Umbilical cord (tissue), 2 donors: Measurements from ENCODE around the gene TDRD7. TPM values are rescaled to one million over a fixed set of nuclear protein-coding genes. Genes with fewer than 3 reads are reported as not detected.

Source experiments
- DNase-seq: peaks from one replicate; pipeline ENCODE4 v3.0.0-alpha.2; 2015; ENCODE audit warnings: low spot score
- total RNA-seq: library from RNA; depleted of rRNA; stranded (reverse); fragments of >200 nt; gene quantifications from one replicate; pipeline ENCODE4 v1.2.3, GENCODE V29; 2014; ENCODE audit warnings: low replicate concordance; ENCODE audit not compliant: insufficient read depth

TDRD7 gene
- total RNA-seq, 1 donor from 2014 or later = 4.8 TPM

GRCh38 chr9:97527626-97528528, 116.0 kb downstream of the TDRD7 start:
- no peak for DNase-seq

- DNase-seq = peak; percentile 17
Observed at GRCh38 chr9:97528529-97529230, 116.8 kb downstream of the TDRD7 start.

DNA sequence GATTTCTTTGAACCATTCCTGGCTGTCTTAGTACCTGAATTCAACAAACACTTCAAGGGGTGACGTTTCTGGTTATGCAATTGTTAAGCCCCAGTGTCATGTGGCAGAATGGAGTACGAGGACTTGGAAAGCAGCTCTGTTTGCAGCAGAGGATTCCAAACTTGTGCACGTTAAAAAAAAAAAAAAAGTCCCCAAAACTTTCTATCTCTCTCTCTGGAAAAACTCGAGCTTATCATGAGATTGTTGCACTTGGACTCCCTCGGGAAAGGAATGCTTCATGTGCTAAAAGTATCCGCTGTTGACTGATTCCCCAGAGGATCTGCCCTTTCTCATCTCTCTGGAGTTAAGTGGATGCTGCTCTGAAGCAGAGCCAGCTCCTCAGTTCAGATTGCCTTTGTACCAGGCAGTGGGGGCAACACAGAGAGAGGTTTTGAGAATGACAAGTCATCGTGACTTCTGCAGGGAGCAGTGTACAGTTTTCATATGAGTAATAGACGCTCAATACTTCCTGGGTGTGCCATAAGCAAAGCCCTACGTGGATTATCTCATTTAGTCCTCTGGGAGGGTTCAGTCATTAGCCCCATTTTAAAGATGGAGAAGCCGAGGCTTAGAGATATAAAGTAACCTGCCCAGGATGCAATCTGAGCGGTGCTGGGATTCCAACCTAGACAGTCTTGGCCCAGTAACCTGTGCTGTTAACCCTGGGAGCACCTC, 117.6 kb downstream of the TDRD7 start:
- peak; percentile 24 for DNase-seq

GRCh38 chr9:97531888-97532376, 120.0 kb downstream of the TDRD7 start:
- DNase-seq = no peak

DNA sequence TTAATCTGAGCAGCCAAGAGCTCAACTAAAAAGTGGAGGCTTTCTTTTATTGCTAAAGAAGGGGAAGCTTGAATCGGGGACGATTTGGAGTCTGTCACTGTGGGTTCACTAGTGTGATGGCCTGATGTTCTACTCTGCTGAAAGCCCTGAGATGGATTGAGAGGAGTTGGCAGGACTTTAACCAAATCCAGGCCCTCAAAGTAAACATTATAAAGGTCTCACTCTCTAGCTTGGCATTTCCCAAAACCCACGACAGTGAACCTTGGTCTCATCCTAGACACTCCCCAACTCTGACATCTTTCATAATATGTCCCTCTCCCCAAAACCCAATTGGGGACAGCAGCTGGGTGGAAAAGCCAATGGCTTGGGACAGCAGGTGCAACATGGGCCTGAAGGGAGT, 122.3 kb downstream of the TDRD7 start:
- DNase-seq = no peak

DNA sequence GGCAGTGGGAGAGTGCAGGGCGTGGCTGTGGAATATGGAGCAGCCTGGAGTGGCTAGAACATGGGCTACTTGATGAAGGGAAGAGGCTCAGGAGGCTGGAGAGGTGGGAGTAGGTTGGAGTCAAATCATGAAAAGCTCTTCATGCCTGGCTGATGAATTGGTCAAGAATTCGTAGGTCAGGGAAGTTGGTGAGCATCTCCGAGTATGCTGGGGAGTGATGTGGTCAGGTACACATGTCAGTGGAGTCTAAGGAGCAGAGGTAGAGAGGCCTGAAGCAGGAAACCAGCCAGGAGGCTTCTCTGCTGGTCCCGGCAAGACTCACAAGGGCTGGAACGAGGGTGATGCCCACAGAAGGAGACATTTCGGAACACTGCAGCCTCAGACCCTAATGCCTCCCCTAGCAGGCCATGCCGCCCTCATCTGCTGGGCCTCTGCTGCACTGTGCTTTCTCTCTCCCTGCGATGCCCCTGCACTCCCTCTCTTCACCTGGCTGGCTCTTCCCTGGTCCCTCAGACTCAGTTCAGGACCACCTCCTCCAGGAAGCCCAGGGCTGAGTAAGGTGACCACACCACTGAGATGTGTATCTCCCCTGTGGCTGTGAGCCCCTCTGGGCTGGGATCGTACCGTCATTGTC, 123.2 kb downstream of the TDRD7 start:
- DNase-seq = no peak

DNA sequence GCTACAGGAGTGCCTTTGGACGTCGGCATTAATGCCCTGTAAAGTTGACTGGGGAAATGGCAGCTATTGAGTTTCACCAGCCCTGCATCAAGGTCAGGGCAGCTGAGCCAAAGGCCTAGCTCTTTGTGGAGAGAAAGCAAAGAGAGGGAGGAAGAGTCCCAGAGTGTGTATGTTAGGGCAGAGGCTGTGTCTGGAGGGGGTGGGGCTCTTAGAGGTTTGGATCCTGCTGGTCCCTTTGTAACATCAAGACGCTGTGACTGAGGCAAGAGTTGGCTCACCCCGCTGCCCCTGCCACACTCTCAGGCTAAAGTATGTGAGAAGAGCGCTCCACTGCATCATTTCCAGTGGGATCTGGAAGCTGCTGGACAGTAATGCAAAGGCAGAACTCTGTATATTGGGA, 123.9 kb downstream of the TDRD7 start:
- DNase-seq = no peak

GRCh38 chr9:97536480-97536879, 124.6 kb downstream of the TDRD7 start:
- DNase-seq = no peak

DNA sequence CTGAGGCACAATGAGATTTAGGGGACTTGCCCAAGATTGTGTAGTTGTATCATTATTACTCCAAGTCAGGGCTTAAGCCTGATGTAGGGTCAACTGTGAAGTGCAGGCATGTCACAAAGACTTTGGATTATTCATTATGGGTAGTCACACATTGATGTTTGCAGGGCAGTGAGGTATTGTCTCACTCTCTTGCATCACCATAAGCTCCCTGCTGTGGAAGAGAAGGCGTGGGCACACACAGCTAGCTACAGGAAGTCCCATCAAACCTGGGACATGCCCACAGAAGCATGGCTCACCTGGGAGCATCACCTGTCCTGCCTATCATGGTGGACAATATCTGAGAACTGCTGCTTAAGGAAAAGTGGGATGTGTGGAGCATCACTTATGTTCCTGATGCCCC, 131.7 kb downstream of the TDRD7 start:
- no peak for DNase-seq

DNA sequence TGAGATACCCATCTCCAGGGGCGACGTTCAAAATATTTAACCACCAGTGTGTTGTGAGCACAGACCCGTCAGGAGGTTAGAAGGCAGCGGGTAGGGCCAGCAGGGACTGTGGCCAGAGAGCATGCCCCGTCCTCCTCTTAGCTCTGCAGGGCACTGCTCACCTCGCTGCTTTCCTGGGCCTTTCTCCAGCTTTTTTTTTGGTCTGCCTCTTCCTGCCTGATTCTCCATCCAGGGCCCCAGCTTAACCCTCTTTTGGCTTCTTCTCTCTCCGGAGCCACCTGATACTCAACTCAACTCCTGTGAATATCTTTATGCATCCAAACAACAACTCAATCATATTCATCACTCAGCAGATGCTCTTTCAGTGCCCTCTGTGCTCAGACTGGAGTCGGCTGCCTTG, 133.6 kb downstream of the TDRD7 start:
- DNase-seq = no peak

Other genes with a start within 250 kb of the TDRD7 start
- 13.0 TPM for gene CCDC180, start 104.4 kb upstream of the TDRD7 start, total RNA-seq
- 3.4 TPM for gene TMOD1, start 89.6 kb downstream of the TDRD7 start, total RNA-seq
- gene TSTD2, start 221.3 kb downstream of the TDRD7 start, total RNA-seq = 17.6 TPM
- gene NCBP1, start 221.7 kb downstream of the TDRD7 start, total RNA-seq = 25.3 TPM